ENCODE data around the gene TOMM70. TPM values are rescaled to one million over a fixed set of nuclear protein-coding genes. Genes with fewer than 3 reads are reported as not detected.
A peak's percentile ranks its signal among the peaks of the same experiment; 100 is the strongest.
"Not testable (repeated sequence)": the region's sequence is repeated elsewhere in the genome, so short reads cannot be mapped to it uniquely, and the experiment has no call there.

Gene TOMM70
- total RNA-seq, 4 donors from 2014 or later = 42.1 to 53.1 (median 47.9) TPM

DNA sequence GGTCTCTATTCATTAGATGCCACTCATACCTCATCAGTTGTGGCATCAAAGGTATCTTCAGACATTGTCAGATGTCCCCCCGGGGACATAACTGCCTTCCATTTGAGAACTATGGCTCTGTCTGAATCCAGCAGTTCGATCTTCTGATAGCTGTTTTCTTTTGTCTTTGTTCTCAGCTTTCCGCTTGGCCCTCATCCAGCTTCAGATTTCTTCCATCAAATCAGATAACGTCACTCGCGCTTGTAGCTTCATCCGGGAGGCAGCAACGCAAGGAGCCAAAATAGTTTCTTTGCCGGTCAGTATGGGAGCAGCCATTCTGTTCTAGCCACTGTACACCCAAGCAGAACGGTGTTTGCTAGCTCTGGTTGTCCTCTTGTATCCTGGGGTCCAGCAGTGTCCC lies 62.0 kb downstream of the TOMM70 start:
- DNase-seq (ENCODE audit: low spot score) = no peak
- no peak for TF ChIP-seq CTCF (IDR thresholded peaks at IDR 0.05)
- ATAC-seq (ENCODE audit: low FRiP score) = no peak

GRCh38 chr3:100336229-100336628 lies 64.7 kb downstream of the TOMM70 start:
- not testable (repeated sequence) for DNase-seq (ENCODE audit: low spot score); ATAC-seq (ENCODE audit: low FRiP score)

DNA sequence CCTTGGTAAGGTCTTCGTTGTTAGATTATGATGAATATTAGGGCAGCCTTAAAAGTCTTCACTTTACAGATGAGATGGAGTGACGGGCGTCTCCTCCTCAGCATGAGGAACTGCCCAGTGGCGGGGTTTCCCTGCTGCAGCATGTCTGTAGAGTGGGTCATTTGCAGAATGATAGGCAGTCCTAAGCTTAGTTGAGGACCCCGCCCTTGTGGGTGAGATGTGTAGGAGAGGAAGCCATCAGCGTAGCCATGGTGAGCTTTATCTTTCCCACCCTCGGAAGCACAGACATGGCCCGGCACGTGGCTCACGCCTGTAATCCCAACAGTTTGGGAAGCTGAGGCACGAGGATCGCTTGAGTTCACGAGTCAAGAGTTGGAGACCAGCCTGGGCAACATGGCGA lies 65.5 kb downstream of the TOMM70 start:
- DNase-seq (ENCODE audit: low spot score) (peak; percentile 23), ATAC-seq (ENCODE audit: low FRiP score) (peak; percentile 66)
- no peak for TF ChIP-seq CTCF (IDR thresholded peaks at IDR 0.05)

DNA sequence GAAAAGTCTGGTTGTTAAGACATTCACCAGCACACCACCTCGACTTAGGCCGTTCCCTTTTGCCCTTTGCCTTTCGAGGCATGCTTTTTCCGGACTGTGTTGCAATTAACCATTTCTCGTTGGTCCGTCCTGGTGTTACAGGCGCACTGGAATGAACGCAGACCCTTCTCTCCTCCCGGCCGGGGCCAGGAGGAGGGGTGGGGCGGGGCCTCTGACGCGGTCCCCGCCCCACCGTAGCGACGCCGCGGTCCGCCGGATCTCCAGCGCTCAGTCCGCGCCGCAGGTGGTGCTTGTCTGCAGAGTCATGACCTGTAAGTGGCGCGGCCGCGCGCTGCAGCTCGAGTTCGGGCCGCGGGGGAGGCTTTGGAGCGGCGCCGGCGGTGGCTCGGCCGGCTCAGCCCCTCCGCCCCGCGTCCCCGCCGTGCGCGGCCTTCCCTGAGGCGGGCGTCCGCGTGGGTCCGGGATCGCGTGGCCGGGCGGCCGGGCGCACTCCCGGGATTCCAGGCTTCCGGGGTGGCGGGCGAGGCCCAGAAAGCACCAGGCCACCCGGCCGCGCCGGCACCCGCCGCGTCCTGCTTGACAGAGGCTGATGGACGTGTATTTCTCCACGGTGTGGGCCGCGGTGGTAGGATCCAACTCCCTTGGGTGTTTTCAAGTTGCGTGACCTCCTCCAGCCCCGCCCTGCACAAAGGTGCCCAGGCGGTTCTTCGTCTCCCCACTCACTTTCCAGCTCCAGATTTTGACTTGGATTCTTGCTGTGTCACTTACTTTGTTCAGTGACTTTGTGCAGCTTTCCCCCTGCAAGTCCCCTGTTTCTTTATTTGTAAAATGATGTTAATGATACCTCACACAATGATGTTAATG lies 66.2 kb downstream of the TOMM70 start, which contains the start of gene NIT2:
TSS of gene NIT2 (plus strand) at position 270 of the 864 bp plus-strand sequence. CDS start at position 305, 35 bp downstream.
- ATAC-seq (ENCODE audit: low FRiP score) (peak; percentile 96), DNase-seq (ENCODE audit: low spot score) (peak; percentile 51)
- TF ChIP-seq CTCF (IDR thresholded peaks at IDR 0.05) = no peak

DNA sequence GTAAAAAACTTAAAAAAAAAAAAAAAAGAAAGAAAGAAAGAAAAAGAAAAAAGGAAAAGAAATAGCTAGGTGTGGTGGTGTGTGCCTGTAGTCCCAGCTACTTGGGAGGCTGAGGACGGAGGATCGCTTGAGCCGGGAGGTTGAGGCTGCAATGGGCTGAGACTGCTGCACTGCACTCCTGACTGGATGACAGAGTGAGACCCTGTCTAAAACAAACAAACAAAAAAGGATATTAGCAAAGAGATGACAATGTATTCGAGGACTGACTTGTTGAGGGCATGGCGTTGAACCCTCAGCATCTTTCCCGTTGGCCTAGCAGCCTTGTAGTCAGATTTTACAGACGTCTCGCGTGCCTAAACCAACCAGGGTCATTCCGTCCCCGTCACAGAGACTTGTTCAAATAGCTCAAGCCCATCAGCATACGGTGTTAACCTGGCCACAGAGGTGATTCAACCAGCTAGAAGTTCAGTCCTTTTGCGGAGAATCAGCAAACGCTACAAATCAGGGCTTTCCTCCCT lies 66.9 kb downstream of the TOMM70 start:
- TF ChIP-seq CTCF (IDR thresholded peaks at IDR 0.05) = no peak
- no peak for DNase-seq (ENCODE audit: low spot score)

GRCh38 chr3:100333051-100333450 lies 67.8 kb downstream of the TOMM70 start:
- TF ChIP-seq CTCF (IDR thresholded peaks at IDR 0.05) = no peak
- ATAC-seq (ENCODE audit: low FRiP score) (no peak), DNase-seq (ENCODE audit: low spot score) (no peak)

More for the DNA sequence above, 66.9 kb downstream of the TOMM70 start:
- ATAC-seq (ENCODE audit: low FRiP score) = peak; percentile 47

GRCh38 chr3:100331660-100332059 lies 69.2 kb downstream of the TOMM70 start:
- TF ChIP-seq CTCF (IDR thresholded peaks at IDR 0.05) = no peak
- ATAC-seq (ENCODE audit: low FRiP score) (no peak), DNase-seq (ENCODE audit: low spot score) (no peak)
